Fibroblast of lung (primary cell): ENCODE data around the gene GRB10. TPM values are rescaled to one million over a fixed set of nuclear protein-coding genes. Genes with fewer than 3 reads are reported as not detected.

ENCODE experiments used
- DNase-seq, 2 donors: peaks; one replicate each; pipeline versions ENCODE4 v3.0.0 to v3.0.0-alpha.2; 2010; ENCODE audit warnings: low read depth in 2 of 2
- H2AFZ ChIP-seq: 2 replicates; pipeline ENCODE4 v1.5.1; 2012; ENCODE audit warnings: low read length, control low read depth, inconsistent platforms
- H3K27ac ChIP-seq: 2 replicates; pipeline ENCODE4 v1.5.1; 2011; ENCODE audit warnings: low read length, control low read depth; ENCODE audit not compliant: insufficient read depth
- H3K27me3 ChIP-seq: 2 replicates; pipeline ENCODE4 v1.5.1; 2011; ENCODE audit warnings: mild to moderate bottlenecking, low read length; ENCODE audit not compliant: control insufficient read depth, insufficient read depth
- H3K36me3 ChIP-seq: 2 replicates; pipeline ENCODE4 v1.5.1; 2011; ENCODE audit warnings: low read length; ENCODE audit not compliant: control insufficient read depth, insufficient read depth
- H3K4me1 ChIP-seq: 2 replicates; pipeline ENCODE4 v1.5.1; 2011; ENCODE audit warnings: low read length; ENCODE audit not compliant: control insufficient read depth, insufficient read depth; ENCODE audit errors: extremely low read depth
- H3K4me2 ChIP-seq: 2 replicates; pipeline ENCODE4 v1.5.1; 2011; ENCODE audit warnings: low read length, control low read depth; ENCODE audit not compliant: insufficient read depth; ENCODE audit errors: extremely low read depth
- H3K4me3 ChIP-seq, 4 experiments: fragments of 200-600 bp in 1 of 4; sonication (generic) in 1 of 4; replicated peaks in 1 of 4; 2 replicates each; pipeline ENCODE4 v1.5.1; 2011 to 2016; ENCODE audit warnings: low read length in 4 of 4, low read depth in 3 of 4, mild to moderate bottlenecking in 3 of 4, control low read depth in 2 of 4, inconsistent platforms in 1 of 4, mixed read lengths in 1 of 4; ENCODE audit not compliant: insufficient read depth in 1 of 4; ENCODE audit errors: control extremely low read depth in 1 of 4
- H3K79me2 ChIP-seq: 2 replicates; pipeline ENCODE4 v1.5.1; 2012; ENCODE audit warnings: mild to moderate bottlenecking, low read length, inconsistent platforms; ENCODE audit not compliant: control insufficient read depth, insufficient read depth
- H3K9ac ChIP-seq: 2 replicates; pipeline ENCODE4 v1.5.1; 2011; ENCODE audit warnings: mild to moderate bottlenecking, low read length, control low read depth; ENCODE audit not compliant: insufficient read depth
- H3K9me3 ChIP-seq: 2 replicates; pipeline ENCODE4 v1.5.1; 2012; ENCODE audit warnings: low read depth, low read length; ENCODE audit not compliant: control insufficient read depth, insufficient read depth
- H4K20me1 ChIP-seq: 2 replicates; pipeline ENCODE4 v1.5.1; 2011; ENCODE audit warnings: low read length; ENCODE audit not compliant: control insufficient read depth, insufficient read depth; ENCODE audit errors: extremely low read depth
- EZH2 ChIP-seq: IDR thresholded peaks from 2 replicates; pipeline ENCODE4 v1.5.1; 2012; ENCODE audit warnings: low read length, control low read depth, mild to moderate bottlenecking; ENCODE audit errors: missing control alignments
- polyA plus RNA-seq, 2 donors: library from polyadenylated mRNA; depleted of rRNA in 1 of 2; stranded (reverse) in 1 of 2; unstranded in 1 of 2; fragments of >200 nt; gene quantifications; 2 replicates each; pipeline ENCODE4 v1.2.1, GENCODE V29; 2011 to 2012; ENCODE audit warnings: missing spikeins in 1 of 2
- total RNA-seq: library from RNA; depleted of rRNA; stranded (reverse); fragments of >200 nt; gene quantifications from 2 replicates; pipeline ENCODE4 v1.2.1, GENCODE V29; 2014
- TF ChIP-seq, protein P1 (sequence below), 2 donors: IDR thresholded peaks in 1 of 2; conservative IDR thresholded peaks in 1 of 2; 1 replicate in 1 of 2; 2 replicates in 1 of 2; pipeline ENCODE4 v1.5.1; 2011 to 2012; ENCODE audit warnings: low read length in 2 of 2, control low read depth in 1 of 2, inconsistent platforms in 1 of 2, low read depth in 1 of 2, mild to moderate bottlenecking in 1 of 2

The GRB10 gene
- total and polyA plus RNA-seq, 2 donors (not counting 1 experiment from before 2014, with no cell fraction given): 11.1 to 64.1 TPM

DNA sequence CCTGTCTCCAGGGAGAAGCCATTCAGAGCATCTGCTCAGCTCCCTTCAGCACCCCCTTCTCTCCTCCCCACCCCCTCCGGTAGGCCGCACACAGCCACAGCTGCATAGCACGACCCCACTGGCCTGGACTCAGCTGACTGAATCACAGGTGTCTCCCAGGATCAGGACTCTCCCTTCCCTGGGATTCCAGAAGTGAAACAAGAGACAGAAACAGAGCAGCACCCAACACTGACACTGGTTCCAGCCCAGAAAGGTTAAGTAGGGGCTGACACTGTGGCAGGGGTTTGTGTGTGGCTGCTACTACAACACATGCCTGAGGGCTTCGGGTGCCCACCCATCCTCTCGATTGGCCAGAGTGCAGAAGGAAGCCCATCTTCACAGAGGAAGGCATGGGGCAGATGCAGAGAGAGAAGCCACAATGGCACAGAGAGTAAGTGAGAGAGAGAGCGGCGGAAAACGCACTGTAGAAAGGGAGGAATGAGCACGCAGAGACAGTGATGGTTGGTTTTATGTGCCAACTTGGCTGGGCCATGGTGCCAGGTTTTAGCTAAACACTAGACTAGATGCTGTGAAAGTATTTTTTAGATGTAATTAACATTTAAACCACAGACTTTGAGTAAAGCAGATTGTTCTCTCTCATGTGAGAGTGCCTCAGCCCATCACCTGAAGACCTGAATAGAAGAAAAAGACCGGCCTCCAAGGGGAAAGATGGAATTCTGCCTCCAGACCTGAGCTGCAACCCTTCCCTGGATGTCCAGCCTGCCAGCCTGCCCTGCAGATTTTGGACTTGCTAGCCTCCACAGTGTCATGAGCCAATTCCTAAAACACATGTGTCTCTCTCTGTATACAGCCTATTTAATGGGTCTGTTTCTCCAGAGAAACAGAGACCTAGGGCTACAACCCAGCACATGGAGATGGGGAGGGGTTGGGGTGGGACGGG is 107.5 kb downstream of the GRB10 start:
- Histone ChIP-seq H3K27me3 (no peaks in the 10 kb centered on the region), H4K20me1 (no peaks in the 10 kb centered on the region)

DNA sequence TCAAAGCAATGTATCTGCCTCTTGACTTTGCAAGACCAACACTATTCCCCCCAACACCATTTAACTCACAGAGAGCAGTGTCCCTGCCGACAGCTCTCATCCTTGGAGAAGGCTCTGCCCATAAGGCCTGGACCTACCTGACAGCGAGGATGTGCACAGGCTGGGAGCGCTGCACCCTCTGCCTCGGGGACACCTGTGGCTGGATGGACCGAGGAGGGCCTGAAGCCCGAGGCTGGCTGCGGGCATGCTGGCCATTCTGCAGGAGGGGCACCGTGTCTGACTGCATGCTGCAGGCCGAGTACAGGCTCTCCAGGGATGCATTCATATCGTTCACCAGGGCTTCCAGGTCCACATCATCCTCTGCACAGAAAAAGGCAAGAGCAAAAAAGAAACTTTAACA is 108.4 kb downstream of the GRB10 start:
- Histone ChIP-seq H3K79me2 (no peaks in the 10 kb centered on the region), H3K27ac (no peak overlapping the region), H3K9me3 (no peaks in the 10 kb centered on the region), H3K4me3 (no peak overlapping the region), H2AFZ (no peak overlapping the region), H3K27me3 (no peaks in the 10 kb centered on the region), H3K4me2 (no peak overlapping the region), H3K9ac (no peak overlapping the region), H3K36me3 (peaks cover 6% of the 10 kb centered on the region), H4K20me1 (no peaks in the 10 kb centered on the region), H3K4me1 (no peaks in the 10 kb centered on the region)
- TF ChIP-seq, protein P1, sequence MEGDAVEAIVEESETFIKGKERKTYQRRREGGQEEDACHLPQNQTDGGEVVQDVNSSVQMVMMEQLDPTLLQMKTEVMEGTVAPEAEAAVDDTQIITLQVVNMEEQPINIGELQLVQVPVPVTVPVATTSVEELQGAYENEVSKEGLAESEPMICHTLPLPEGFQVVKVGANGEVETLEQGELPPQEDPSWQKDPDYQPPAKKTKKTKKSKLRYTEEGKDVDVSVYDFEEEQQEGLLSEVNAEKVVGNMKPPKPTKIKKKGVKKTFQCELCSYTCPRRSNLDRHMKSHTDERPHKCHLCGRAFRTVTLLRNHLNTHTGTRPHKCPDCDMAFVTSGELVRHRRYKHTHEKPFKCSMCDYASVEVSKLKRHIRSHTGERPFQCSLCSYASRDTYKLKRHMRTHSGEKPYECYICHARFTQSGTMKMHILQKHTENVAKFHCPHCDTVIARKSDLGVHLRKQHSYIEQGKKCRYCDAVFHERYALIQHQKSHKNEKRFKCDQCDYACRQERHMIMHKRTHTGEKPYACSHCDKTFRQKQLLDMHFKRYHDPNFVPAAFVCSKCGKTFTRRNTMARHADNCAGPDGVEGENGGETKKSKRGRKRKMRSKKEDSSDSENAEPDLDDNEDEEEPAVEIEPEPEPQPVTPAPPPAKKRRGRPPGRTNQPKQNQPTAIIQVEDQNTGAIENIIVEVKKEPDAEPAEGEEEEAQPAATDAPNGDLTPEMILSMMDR (conservative IDR thresholded peaks at IDR 0.05 in 1 of 2, IDR thresholded peaks at IDR 0.05 in 1 of 2; ENCODE audit: low read depth in 1 of 2, low read length in 2 of 2): no peak
- TF ChIP-seq EZH2: no peak
- no peak for DNase-seq

More for the DNA sequence above, 107.5 kb downstream of the GRB10 start:
- TF ChIP-seq EZH2: no peak
- TF ChIP-seq, protein P1 (conservative IDR thresholded peaks at IDR 0.05 in 1 of 2, IDR thresholded peaks at IDR 0.05 in 1 of 2; ENCODE audit: low read depth in 1 of 2, low read length in 2 of 2): no peak
- H3K36me3 ChIP-seq: peaks cover 3% of the 10 kb centered on the region
- no peak overlapping the region for H3K4me3 ChIP-seq
- no peaks in the 10 kb centered on the region for H3K9me3 ChIP-seq
- H2AFZ ChIP-seq: no peak overlapping the region
- DNase-seq: no peak
- H3K79me2 ChIP-seq: no peaks in the 10 kb centered on the region
- no peak overlapping the region for H3K27ac ChIP-seq
- H3K9ac ChIP-seq: no peak overlapping the region
- no peaks in the 10 kb centered on the region for H3K4me1 ChIP-seq
- H3K4me2 ChIP-seq: no peak overlapping the region

DNA sequence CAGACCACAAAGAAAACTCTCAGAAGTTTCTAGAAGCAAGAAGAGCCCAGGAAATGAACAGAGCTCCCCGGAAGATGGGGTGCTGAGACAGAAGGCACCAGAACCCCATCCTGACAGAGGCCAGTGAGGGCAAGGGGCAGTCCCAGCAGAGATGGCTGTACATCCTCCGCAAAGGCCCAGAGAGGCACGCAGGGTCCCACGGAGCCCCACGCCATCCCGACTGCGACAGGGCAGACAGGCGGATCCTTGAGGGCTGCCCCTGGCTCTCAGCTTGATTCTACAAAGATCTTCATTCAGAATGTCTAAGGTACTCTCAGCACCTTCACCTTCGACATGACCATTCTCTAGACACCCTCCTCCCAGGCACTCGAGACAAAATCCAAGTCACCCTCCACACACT is 109.6 kb downstream of the GRB10 start:
- Histone ChIP-seq H3K4me3 (no peak overlapping the region), H3K9ac (no peak overlapping the region), H3K27me3 (no peaks in the 10 kb centered on the region), H3K4me1 (peaks cover 2% of the 10 kb centered on the region), H3K27ac (no peak overlapping the region), H3K9me3 (no peaks in the 10 kb centered on the region), H3K36me3 (peaks cover 6% of the 10 kb centered on the region), H3K79me2 (no peaks in the 10 kb centered on the region), H2AFZ (no peak overlapping the region), H3K4me2 (no peak overlapping the region), H4K20me1 (no peaks in the 10 kb centered on the region)
- TF ChIP-seq EZH2: no peak
- TF ChIP-seq, protein P1 (conservative IDR thresholded peaks at IDR 0.05 in 1 of 2, IDR thresholded peaks at IDR 0.05 in 1 of 2; ENCODE audit: low read depth in 1 of 2, low read length in 2 of 2): no peak
- DNase-seq: no peak
